ENCODE measurements around the gene CDKAL1.

Gene CDKAL1

DNA sequence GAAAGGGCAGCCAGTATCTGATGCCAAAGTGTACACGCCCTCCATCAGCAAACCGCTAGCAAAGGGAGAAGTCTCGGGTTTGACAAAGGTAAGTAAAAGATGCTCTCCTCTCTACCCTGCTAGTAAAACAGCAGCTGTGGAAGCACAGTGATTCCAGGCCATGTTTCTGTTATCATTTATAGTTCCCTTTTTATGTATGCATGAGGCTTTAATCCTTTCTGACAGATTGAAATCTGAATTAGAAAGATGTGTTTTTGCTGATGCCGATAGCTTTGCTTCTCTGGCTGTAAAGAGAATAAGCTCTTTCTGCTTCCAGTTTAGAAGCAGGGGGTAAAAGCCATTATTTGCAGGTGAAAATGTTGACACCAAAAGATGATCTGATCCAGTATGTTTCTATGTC, 666.9 kb downstream of the CDKAL1 start:
- intact Hi-C loops (cut with DNase I; ENCODE audit: low total_unique reads), result no loop called here

GRCh38 chr6:21201637-21202350, 667.5 kb downstream of the CDKAL1 start:
- no peaks in the 10 kb centered on the region for H3K9me3 ChIP-seq
- no peaks in the 10 kb centered on the region for H3K36me3 ChIP-seq
- H3K27ac ChIP-seq, result no peak overlapping the region
- intact Hi-C loops (cut with DNase I; ENCODE audit: low total_unique reads), result no loop called here
- no peak overlapping the region for H3K4me3 ChIP-seq
- DNase-seq, result no peak
- H3K27me3 ChIP-seq, result no peaks in the 10 kb centered on the region
- TF ChIP-seq CTCF (IDR thresholded peaks at IDR 0.05), result no peak
- no peaks in the 10 kb centered on the region for H3K4me1 ChIP-seq

More for the DNA sequence above, 666.9 kb downstream of the CDKAL1 start:
- no peak for DNase-seq
- no peaks in the 10 kb centered on the region for H3K27me3 ChIP-seq
- no peak overlapping the region for H3K27ac ChIP-seq
- H3K4me3 ChIP-seq, result no peak overlapping the region
- H3K4me1 ChIP-seq, result no peaks in the 10 kb centered on the region
- no peaks in the 10 kb centered on the region for H3K36me3 ChIP-seq
- no peaks in the 10 kb centered on the region for H3K9me3 ChIP-seq
- TF ChIP-seq CTCF (IDR thresholded peaks at IDR 0.05), result no peak

GRCh38 chr6:21202521-21202920, 668.3 kb downstream of the CDKAL1 start:
- peaks cover 0 to 4% (median under 1%) of the 10 kb centered on the region in 3 donors for H3K36me3 ChIP-seq
- H3K4me1 ChIP-seq, result no peaks in the 10 kb centered on the region
- H3K27me3 ChIP-seq, result no peaks in the 10 kb centered on the region
- no peak overlapping the region for H3K27ac ChIP-seq
- TF ChIP-seq CTCF (IDR thresholded peaks at IDR 0.05), result no peak
- intact Hi-C loops (cut with DNase I; ENCODE audit: low total_unique reads), result no loop called here
- H3K4me3 ChIP-seq, result no peak overlapping the region
- DNase-seq, result no peak
- H3K9me3 ChIP-seq, result no peaks in the 10 kb centered on the region

- DNase-seq, result no peak
- Histone ChIP-seq H3K27ac (no peak overlapping the region), H3K27me3 (no peaks in the 10 kb centered on the region), H3K4me3 (no peak overlapping the region), H3K9me3 (no peaks in the 10 kb centered on the region), H3K4me1 (no peaks in the 10 kb centered on the region), H3K36me3 (peaks cover 5 to 8% (median 6%) of the 10 kb centered on the region in 3 donors)
- intact Hi-C loops (cut with DNase I; ENCODE audit: low total_unique reads), result no loop called here
- no peak for TF ChIP-seq CTCF (IDR thresholded peaks at IDR 0.05)
Measured at GRCh38 chr6:21204951-21205350, 670.7 kb downstream of the CDKAL1 start.

DNA sequence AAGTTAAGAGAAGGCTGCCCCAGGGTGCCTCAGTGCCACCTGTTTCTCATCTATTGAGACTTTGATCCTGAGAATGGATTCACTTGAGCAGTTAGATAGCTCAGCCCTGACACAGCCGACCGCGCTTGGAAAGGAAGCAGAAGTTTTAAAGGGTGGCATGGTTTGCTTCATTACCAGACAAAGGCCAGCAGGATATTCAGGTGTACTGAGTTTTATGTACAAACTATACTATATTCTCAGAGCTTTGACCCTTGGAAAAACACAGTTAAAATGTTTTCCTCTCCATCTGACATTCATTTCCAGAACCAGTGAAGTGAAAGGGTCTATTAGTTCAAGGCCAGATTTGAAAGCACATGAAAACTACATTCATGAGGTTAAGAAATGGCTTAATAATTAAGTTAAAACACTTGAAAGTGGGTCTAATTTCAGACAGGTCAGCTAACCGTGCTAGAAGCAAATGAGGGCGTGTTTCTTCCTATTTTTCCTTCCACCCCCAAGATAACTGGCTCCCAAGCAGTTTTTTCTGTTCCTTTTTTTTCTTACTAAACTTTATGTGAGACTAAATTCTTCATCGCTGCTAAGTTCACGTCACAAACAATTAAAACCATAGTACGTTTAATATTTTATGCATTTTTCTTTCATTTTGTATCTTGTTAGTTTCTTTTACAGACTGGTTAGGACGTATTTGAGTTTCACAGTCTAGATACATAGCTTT, 674.0 kb downstream of the CDKAL1 start:
- no peak for TF ChIP-seq CTCF (IDR thresholded peaks at IDR 0.05)
- no peaks in the 10 kb centered on the region for H3K9me3 ChIP-seq
- peaks cover 6 to 18% (median 15%) of the 10 kb centered on the region in 3 donors for H3K36me3 ChIP-seq
- intact Hi-C loops (cut with DNase I; ENCODE audit: low total_unique reads), result no loop called here
- H3K4me1 ChIP-seq, result no peaks in the 10 kb centered on the region
- H3K27ac ChIP-seq, result no peak overlapping the region
- no peaks in the 10 kb centered on the region for H3K27me3 ChIP-seq
- DNase-seq, result no peak
- no peak overlapping the region for H3K4me3 ChIP-seq

Measured in tibial artery (tissue), 4 donors.